NCI-H1092 treated with DMSO at 0.1 percent for 48 hours (cell line): ENCODE measurements around the gene TASOR2.
A peak's percentile ranks its signal among the peaks of the same experiment; 100 is the strongest.

Experiments
- DNase-seq: peaks from one replicate; lab custom pipeline; 2025; lab: John Stamatoyannopoulos, UW

TASOR2 gene, protein sequence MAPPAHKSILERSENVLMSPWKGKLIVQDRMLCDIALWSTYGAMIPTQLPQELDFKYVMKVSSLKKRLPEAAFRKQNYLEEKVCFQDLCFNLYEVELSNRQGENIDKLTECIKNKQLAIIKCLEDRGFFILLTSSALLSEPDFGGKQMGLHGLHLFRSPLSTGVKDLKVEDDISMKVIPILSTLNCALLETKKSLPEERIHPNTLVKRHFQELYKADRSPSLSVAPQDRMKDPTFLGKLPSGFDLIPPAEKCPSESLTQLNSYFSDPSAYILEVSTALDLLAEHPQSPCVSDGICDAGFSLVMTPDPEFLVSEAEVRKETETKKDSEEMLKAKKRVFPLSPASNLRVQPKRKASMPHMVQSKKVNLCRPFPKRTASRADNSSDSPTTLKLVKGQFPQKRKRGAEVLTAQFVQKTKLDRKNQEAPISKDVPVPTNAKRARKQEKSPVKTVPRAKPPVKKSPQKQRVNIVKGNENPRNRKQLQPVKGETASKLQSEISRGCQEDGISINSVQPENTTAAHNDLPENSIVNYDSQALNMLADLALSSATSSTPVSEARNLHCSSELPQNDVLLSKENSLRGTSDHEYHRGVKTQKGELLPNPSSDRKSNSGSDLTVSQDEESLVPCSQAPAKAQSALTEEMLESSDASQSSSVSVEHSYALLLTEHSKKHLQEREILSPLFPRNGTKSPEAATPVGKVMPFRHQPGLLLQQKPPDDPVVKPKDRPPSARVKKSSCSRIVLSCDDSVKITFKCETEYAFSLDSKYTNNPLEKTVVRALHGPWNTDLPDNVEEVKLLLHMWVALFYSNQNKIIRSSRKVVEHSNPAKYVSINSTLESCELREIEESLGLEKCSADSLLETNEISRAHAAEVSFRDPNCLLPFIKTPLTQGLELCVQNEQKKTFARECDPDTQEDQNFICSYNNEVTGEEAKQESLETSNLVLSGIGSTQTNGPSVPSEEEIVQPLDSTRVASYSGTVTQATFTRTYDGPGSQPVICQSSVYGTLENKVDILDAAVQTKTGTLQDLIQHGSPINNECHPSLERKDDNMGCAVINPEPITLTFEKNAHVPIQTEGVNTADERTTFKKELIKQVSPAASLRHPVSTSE (N-terminal part only)

DNA sequence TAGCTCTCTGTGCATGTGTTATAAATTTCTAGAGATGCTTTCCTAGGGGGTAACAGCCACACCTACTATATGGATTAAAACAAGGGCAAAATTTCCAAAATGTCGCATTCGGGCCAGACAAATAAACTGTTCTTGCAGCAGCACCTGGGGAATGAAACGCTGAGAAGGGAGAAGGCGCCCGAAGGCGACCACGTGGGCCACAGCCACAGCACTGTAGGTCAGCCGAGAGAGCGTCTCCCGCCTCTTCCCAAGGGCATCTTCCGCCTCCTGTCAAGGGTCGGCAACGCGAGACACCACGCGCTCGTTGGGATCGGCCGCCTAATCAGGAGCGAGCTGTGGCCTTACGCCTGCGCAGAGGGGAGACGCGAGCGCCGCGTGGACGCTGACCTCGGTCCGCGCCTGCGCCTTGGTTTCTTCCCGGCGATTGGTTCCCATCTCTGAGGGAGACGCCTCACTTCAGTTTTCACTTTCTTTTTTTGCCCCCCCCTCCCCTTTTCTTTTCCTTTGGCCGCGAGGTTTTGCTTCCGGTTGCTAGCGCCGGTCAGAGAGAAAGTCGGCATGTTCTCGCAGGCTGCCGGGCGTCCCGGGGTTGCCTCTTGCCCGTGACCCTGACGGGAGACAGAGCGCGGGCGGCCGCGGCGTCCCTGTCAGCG, at the start of gene TASOR2:
TSS of gene TASOR2 (plus strand) at position 521 of the 653 bp plus-strand sequence. CDS start 35,805 bp downstream, outside the sequence.
- peak; percentile 97 for DNase-seq

DNA sequence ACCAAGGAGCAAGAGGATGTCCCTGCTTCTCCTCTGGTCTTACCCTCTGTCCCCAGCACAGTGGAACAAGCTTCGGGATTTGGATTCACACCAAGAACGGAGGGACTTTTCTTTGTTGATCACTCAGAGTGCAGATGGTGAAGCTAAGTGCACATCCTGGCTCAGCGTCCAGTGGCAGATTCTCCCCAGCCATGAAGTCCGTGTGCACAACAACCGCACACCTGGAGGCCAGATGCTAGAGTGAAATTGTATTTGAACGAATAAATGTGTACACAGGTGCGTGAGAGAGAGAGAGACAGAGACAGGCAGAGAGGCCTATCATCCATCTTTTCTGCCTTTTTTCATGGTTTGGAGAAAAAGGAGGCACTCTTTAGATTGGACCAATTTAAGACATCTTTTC, 49.7 kb upstream of the TASOR2 start:
- no peak for DNase-seq

DNA sequence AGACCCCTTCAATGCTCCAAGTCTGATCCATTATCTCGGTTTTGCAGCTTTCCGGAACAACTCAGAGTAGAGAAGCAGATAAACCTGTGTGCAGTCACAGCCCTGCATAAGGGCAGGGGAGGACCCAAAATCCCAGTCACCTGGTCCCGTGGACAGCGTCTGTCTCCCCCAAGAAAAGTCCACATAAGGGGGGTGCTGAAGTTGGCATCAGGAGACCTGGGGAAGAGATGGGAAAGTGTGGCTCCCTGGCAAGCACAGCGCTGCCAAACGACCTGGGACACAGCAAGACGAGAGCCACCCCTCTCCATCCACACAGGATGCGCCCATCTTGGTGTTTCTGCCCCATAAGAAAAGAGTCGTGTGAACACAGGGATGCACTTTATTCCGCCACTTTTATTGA, 46.1 kb upstream of the TASOR2 start:
- no peak for DNase-seq

DNA sequence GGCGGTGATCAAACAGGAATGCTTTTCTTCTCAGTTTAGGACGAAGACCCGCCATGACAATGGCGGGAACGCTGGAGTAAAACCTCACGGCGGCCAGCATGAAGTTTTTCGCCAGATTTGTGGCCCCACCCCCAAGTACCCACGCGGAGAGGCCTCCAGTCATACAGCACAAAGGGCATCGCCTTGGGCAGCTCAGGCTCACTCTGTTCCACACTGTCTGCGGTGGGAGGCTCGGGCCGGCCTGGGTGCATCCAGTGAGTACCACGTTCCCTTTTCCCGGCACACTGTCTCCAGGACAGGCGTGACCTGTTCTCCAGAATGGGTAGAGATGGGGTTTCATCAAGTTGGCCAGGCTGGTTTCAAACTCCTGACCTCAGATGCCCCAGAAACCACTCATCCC, 45.6 kb upstream of the TASOR2 start:
- DNase-seq, result no peak

DNA sequence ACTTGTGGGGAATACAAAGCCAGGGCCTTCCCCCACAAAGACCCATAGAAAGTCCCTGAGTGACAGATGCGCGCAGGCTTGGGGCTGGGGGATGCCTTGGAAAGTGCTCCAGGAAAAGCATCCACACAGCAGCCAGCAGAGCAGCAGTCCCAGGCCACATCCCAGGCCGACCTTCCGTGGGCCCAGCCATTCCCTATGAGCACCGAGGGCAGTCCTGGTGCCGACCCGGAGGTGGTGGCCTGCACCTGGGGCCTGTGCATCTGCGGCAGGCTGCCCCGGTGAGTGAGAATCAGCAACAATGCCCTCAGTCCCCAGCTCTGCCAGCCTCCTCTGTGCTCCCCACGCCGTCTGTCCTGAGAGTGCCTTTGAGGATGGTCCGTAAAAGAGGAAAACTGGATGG, 44.6 kb upstream of the TASOR2 start:
- DNase-seq, result no peak

DNA sequence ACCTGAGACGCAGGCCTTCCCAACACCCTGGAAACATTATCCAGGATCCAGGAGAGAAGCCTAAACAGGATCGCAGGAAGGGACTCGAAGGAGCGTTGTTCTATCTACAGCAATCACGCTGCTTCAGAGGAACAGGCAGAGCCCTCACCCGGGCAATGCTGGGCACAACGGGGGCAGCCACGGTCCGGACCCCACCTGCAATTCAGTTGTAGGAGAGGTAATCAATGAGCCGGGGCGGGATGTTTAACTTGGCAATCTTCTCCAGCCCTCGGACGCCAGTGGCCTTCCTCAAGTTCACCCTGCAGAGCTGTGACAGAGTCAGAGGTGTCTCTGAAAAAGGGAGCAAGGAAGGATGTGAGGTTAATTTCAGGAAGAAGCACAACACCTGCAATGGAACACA, 44.1 kb upstream of the TASOR2 start:
- no peak for DNase-seq

DNA sequence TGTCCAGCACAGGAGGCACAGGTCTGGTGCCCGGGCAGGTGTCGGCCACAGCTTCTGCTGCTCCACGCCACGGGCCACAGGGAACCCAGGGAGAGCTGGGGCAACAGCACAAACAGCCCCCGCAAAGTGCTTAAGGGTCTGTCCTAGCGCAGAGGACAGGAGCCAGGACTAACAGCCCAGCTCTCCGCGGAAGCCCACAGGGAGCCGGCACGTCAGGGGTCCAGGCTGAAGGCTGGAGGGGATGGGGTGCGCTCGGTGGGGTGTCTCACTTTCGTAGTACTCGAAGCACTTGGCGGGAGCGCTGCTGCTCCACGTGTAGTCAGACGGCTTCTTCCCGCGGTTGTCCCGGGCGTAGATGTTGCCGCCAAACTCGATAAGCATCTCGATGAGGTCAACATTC, 43.1 kb upstream of the TASOR2 start:
- DNase-seq, result no peak

DNA sequence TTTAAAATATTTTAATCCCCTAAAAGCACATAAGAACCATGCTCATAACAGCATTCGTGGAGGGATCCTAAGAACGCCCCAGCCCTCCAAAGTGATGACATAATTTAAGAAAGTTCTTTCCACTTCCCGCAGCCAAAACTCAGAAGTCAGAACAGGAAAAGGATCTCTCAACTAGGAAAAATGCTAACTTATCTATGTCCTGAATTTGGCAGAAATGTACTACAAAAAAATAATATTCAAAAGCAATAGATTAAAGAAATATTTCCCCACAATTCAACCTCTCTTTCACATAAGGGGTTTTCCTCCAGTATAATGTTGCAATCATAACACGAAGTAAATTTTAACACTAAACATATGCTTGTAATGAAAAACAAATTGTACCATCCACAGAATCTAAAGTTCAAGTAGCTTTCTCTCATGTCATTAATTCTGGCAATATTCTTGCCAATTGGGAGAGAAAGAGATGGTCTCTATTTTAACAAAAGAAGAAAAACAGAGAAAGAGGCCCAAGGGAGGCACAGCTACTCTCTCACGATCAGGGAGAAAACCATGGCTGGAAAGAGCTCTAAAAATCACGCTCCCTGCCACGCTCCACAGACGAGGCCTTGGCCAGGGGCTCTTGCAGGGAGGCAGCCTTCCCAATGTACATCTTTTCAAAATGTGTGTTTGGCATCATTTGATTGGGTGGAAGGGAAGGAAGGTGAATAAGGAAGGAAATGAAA, 41.1 kb upstream of the TASOR2 start:
- no peak for DNase-seq

DNA sequence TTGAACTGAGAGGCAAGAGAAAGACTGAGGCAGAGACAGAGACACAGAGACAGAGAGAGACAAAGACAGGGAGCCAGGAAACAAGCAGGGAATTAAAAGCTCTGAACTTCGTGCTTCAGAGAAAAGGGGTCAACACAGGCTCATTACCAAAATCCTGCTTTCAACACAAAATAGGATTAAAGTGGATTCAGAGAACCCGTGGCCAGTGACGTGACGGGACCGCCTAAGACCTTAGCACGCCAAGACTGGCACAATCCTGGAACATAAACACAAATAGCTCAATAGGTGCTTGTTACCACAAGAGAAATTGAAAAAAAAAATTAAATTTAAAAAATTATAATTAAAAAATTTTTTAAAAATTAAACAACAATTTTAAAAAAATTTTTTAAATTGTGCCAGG, 39.7 kb upstream of the TASOR2 start:
- no peak for DNase-seq

DNA sequence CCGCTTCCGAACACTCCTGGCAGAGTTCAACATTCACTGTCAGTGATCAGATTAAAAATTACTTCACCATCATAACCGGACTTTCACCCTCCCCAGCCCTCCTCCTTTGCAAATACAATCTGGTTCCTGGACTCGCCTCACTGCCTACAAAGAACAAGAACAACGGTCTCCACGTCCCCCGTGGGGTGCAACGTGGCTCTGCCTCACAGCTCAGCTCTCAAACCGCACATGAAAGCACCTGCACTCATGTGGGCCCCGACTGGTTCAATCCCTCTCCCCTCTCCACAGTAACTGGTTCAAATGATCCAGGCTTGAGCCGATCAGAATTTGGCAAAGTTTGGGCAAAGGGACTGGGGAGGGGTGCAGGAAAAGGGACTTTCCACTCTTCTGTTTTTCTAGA, 39.3 kb upstream of the TASOR2 start:
- no peak for DNase-seq

DNA sequence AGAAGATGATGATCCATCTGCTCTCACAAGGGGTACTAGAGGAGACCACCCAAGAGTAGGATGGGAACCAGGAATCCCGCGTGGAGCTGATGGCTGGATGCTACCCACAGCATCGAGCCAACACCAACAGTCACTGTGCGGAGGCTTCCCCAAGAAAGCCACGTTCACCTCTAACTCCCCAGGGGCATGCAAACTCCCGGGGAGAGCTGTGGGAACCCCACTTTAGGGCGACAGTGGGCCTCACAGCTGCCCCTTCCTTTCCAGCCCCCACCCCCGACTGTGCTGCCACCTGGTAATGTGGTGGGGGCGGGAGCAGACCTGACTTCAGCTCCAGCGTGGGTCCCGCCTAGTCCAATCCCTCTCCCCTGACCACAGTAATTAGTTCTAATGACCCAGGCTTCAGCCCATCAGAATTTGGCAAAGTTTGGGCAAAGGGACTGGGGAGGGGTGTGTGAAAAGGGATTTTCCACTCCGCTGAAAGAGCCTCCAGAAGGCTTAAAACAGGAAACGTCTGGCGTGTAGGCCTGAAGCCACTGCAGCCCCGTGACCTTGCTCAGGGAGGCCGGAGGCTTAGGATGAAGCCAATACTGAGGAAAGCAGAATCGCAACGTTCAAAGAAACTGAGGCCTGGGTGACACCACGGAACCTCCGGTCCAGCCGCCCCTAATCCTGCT, 38.6 kb upstream of the TASOR2 start:
- DNase-seq, result no peak

DNA sequence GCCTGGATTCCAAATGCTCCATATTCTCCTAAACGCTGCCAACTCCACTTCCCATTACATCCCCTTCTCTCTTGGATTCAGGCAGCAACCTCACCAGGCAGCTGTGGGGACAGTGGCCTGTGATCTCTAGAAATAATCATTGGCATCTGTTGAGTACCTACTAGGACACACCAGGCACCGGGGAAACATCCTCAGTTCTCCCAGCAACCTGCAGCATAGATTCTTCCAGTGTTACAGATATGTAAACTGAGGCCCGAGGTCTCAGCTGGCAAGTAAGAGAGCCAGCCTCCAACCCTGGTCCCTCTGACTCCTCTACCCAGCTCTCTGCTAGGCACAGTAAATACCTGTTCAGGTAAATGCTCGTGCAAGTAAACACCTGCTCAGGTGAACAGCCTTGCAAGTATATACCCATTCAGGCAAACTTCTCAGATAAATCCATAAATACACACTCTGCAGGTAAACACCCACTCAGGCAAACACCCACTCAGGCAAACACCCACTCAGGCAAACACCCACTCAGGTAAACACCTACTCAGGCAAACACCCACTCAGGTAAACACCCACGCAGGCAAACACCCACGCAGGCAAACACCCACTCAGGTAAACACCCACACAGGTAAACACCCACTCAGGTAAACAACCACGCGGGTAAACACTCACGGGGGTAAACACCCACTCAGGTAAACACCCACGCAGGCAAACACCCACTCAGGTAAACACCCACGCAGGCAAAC, 37.0 kb upstream of the TASOR2 start:
- no peak for DNase-seq

DNA sequence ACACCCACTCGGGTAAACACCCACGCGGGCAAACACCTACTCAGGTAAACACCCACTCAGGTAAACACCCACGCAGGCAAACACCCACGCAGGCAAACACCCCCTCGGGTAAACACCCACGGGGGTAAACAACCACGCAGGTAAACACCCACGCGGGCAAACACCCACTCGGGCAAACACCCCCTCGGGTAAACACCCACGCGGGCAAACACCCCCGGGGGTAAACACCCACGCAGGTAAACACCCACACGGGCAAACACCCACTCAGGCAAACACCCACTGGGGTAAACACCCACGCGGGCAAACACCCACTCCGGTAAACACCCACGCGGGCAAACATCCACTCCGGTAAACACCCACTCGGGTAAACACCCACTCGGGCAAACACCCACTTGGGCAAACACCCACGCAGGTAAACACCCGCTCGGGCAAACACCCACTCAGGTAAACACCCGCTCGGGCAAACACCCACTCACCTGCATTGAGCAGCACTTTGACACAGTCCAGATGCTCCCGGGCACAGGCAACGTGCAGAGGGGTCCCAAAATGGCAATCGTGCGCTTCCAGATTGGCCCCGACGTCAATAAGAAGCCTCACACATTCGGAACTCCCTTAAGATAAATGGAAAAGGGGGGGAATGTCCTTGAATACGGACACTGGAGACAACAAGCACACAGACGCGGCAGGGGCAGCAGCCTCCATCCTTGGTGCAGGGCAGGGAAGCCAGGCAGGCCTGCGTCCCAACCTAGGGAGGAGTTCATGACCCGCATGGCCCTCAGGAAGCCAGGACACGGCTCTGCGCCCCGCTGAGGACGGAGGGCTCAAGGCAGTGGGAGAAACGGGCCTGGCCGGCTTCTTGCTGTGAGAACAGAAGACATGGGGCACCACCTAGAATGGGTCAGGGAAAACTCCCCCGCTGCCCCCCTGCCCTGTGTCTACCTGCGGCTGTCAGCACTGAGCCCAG, 35.9 kb upstream of the TASOR2 start:
- no peak for DNase-seq

DNA sequence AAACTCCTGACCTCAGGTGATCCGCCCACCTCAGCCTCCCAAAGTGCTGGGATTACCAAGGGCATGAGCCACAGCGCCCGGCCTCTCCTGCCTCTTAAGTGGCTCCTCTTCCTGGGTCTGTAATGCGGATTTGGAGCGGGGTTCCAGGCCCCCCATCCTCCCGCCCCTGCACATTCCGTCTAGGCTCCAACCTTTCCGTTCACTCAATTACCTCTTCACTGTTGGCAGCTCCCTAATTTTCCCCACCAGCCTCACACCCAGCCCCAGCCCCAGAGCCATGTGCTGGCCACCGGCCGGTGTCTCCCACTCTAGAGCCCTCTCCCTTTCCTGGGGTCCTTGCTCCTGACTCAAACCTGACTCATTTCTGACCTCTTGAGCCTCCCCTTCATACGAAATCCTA, 34.9 kb upstream of the TASOR2 start:
- DNase-seq, result no peak

DNA sequence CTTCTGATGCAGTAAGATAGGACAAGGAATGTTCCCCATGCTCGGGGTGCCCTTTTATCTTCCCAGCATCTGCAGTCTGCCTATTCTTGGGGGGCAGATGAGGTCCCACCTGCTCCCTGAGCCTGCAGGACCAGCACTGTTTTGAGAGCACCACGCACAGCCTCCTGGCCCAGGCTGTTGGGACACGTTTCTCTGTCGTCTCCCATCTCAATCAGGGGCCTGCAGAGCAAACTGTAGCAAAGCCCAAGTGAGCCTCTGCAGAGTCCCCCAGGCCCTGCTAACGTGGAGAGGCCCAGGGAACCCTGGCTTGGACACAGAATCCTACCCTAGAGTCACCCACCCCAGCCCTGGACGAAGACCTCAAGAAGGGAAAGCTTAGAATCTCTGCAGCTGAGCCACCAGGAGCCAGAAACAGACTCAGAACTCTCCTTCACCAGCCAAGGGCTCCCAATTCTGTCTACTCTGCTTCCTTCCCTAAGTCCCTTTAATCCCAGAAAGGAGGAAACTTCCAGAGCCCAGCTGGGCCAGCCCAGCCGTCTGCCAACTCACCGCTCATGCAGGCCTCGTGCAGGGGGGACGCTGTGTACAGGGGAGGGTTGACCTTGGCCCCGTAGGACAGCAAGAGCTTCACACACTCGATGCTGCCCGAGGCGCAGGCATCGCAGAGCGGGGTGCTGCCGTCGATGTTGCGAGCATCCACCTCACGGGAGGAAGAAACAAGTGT, 33.8 kb upstream of the TASOR2 start:
- no peak for DNase-seq

DNA sequence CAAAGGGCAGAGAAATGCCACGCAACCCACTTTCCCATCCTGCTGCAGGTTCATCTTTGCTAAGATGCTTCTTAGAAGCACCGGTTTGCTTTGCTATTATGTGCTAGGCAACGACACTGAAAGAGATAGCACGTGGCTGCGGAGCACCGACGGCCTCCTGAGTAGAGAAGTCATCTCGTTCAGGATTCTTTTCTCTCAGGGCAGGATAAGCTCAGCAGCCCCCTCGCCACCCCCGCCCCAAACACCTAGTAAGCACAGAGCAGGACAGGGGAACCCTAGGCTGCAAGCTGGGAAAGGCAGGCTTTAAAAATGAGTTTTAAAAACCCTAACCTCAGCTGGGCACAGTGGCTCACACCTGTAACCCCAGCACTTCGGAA, 33.3 kb upstream of the TASOR2 start:
- no peak for DNase-seq

DNA sequence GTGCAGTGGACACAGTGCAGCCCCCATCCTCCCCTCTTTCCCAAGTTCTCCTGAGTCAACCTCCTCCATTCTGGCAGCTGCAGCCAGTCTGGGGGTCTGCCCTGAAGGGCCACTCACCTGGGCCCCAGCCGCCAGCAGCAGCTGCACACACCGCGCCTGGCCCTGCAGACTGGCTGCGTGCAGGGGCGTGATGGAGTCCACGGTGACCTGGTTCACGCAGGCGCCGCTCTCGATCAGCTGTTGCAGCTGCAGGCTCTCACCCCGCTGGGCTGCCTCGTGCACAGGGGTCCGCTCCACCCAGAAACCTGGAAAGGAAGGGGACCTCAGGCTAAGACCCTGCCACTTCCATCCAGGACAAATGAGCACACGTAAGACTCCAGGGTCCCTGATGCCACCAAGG, 31.9 kb upstream of the TASOR2 start:
- no peak for DNase-seq

DNA sequence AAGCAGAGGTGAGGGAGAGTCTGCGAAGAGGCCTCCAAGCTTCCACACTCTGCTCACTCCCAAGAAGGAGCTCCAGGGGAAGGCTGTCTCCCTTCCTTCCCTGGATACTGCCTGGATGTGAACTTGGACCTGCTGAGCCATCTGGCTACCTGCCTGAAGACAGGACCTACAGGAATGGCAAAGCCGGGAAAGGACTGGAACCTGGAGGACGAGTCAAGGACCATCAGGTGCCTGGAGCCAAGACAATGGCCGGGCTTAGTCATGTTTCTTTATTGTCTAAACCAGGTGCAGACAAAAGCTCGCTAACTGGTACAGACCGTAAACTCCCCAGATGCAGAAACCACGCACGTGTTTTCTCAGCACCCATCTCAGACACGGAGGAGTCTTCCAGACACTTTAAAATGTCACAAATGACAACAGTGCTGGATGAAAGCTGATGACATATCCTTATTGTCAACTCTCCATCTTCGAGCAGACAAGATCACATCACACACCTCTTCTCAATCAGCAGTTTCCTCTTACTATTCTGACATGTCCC, 30.4 kb upstream of the TASOR2 start:
- no peak for DNase-seq
